BJ (cell line): ENCODE data around the gene RASSF3. TPM values are rescaled to one million over a fixed set of nuclear protein-coding genes. Genes with fewer than 3 reads are reported as not detected.

Source experiments
- CTCF ChIA-PET: fragments of 350-600 bp; formaldehyde crosslinking; extraction: SDS; loops from one replicate; lab custom pipeline; 2021; ENCODE audit warnings: antibody characterized with exemption, inconsistent platforms; lab: Yijun Ruan, JAX
- POLR2A ChIA-PET: fragments of 300-600 bp; sonication (Branson Sonifier 250); formaldehyde crosslinking; extraction: SDS; loops from one replicate; lab custom pipeline; 2021; ENCODE audit warnings: antibody characterized with exemption; lab: Charles Lee
- DNase-seq: peaks from one replicate; pipeline ENCODE4 v3.0.0-alpha.2; 2011; ENCODE audit warnings: low read depth
- H3K27me3 ChIP-seq: 2 replicates; pipeline ENCODE4 v1.6.0; 2011; ENCODE audit warnings: low read length; ENCODE audit not compliant: control insufficient read depth, insufficient read depth
- H3K36me3 ChIP-seq: 2 replicates; pipeline ENCODE4 v1.5.1; 2011; ENCODE audit warnings: low read length; ENCODE audit not compliant: control insufficient read depth, insufficient read depth
- H3K4me3 ChIP-seq: 2 replicates; pipeline ENCODE4 v1.5.1; 2011; ENCODE audit warnings: low read depth, mild to moderate bottlenecking, control low read depth, low read length
- polyA plus RNA-seq: library from polyadenylated mRNA; depleted of rRNA; stranded (reverse); fragments of >200 nt; gene quantifications from 2 replicates; pipeline ENCODE4 v1.2.3, GENCODE V29; 2011
- TF ChIP-seq, protein P1 (sequence below): IDR thresholded peaks from 2 replicates; pipeline ENCODE4 v1.5.1; 2011; ENCODE audit warnings: low read depth, mild to moderate bottlenecking, control low read depth, inconsistent platforms, low read length, moderate library complexity; ENCODE audit not compliant: insufficient read depth

RASSF3 gene
- polyA plus RNA-seq, 1 experiment: 27.7 TPM

DNA sequence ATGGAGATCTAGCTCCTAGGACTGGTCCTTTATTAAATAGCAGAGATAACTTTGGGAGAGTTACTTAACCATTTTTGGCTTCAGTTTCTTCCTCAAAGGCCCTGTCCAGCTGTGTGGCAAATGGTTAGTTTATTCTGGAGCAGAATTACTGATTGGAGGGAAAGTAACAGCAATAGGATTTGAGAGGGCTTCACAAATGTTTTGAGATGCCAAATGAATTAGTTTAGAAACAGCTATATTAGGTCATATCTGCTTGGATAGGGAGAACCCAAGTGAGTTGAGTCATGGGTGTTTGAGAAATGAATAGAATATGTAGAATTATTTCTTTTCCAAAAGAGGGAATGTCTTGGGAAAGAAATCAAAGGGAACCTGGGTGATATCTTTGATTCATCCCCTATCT, 17.5 kb downstream of the RASSF3 start:
- no peaks in the 10 kb centered on the region for H3K36me3 ChIP-seq
- no peak for DNase-seq
- TF ChIP-seq, protein P1, sequence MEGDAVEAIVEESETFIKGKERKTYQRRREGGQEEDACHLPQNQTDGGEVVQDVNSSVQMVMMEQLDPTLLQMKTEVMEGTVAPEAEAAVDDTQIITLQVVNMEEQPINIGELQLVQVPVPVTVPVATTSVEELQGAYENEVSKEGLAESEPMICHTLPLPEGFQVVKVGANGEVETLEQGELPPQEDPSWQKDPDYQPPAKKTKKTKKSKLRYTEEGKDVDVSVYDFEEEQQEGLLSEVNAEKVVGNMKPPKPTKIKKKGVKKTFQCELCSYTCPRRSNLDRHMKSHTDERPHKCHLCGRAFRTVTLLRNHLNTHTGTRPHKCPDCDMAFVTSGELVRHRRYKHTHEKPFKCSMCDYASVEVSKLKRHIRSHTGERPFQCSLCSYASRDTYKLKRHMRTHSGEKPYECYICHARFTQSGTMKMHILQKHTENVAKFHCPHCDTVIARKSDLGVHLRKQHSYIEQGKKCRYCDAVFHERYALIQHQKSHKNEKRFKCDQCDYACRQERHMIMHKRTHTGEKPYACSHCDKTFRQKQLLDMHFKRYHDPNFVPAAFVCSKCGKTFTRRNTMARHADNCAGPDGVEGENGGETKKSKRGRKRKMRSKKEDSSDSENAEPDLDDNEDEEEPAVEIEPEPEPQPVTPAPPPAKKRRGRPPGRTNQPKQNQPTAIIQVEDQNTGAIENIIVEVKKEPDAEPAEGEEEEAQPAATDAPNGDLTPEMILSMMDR: no peak
- H3K4me3 ChIP-seq: no peak overlapping the region
- CTCF ChIA-PET: no interaction called here
- POLR2A ChIA-PET: no interaction called here
- no peaks in the 10 kb centered on the region for H3K27me3 ChIP-seq

DNA sequence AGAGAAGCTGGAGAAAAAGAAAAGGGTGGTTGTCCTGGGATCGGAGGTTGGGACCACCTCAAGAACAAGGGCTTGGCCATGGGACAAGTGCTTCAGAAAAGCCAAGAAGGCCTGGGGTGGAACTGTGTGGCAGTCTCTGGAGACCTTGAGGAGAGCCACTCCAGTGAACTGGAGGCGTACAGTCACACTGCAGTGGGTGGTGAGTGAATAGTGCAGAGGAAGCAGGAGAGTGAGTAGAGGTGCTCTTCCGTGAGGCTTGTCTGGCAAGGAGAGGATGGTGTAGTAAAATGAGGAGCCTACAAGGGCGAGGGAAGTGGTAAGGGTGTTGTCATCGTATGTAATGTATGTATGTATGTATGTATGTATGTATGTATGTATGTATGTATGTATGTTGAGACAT, 20.9 kb downstream of the RASSF3 start:
- Histone ChIP-seq H3K4me3 (no peak overlapping the region), H3K27me3 (no peaks in the 10 kb centered on the region), H3K36me3 (no peaks in the 10 kb centered on the region)
- CTCF ChIA-PET: interaction anchor here (1.0 kb wide), 1 partner anchor 28 kb away, joined by 3 read pairs; no protein-coding TSS in a partner anchor
- POLR2A ChIA-PET: no interaction called here
- TF ChIP-seq, protein P1: no peak
- no peak for DNase-seq

DNA sequence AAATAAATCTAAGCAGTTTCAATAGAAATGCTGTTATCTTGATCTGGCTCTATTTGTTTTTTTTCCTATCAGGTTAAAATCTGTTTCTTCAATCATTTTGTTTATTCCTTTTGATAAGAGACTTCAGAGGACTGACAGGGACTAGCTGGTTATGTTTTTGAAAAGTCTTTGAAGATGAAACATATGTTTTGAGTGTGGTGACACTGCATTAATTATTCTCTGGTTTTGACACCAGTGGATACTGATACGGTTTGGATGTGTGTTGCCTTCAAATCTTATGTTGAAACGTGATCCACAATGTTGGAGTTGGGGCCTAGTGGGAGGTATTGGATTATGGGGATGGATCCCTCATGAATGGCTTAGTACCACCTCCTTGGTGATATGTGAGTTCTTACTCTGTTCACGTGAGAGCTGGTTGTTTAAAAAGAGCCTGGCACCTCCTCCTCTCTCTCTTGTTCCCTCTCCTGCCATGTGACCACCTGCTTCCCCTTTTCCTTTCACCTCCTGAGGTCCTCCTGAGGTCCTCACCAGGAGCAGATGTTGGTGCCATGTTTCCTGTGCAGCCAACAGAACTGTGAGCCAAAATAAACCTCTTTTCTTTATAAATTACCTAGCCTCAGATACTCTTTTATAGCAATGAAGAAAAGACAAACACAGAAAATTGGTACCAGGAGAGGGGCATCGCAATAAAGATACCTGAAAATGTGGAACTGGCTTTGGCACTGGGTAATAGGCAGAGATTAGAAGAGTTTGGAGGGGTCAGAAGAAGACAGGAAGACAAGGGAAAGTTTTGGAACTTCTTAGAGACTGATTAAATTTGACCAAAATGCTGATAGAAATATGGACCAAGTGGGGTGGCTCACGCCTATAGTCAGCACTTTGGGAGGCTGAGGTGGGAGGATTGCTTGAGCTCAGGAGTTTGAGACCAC, 23.0 kb downstream of the RASSF3 start:
- Histone ChIP-seq H3K36me3 (no peaks in the 10 kb centered on the region), H3K27me3 (no peaks in the 10 kb centered on the region), H3K4me3 (no peak overlapping the region)
- ChIA-PET POLR2A (no interaction called here), CTCF (interaction anchor here (0.7 to 0.9 kb wide), 3 partner anchors 10 to 510 kb away, joined by 3 to 4 read pairs (median 3); no protein-coding TSS in a partner anchor)
- no peak for DNase-seq
- TF ChIP-seq, protein P1: no peak

DNA sequence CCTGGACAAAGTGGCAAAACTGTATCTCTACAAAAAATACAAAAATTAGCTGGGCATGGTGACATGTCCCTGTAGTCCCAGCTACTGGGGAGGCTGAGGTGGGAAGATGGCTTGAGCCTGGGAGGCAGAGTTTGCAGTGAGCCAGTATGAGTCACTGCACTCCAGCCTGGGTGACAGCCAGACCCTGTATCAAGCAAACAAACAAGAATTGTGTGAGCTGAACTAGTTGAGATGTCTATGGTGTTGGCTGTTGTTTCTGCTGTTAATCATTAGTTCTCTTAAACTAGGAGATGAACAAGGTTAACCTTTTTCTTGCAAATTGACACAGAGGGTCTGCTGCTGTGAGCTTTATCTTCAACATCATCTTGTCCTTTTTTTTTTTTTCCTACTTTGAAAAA, 23.6 kb downstream of the RASSF3 start:
- Histone ChIP-seq H3K27me3 (no peaks in the 10 kb centered on the region), H3K4me3 (no peak overlapping the region), H3K36me3 (no peaks in the 10 kb centered on the region)
- ChIA-PET POLR2A (no interaction called here), CTCF (interaction anchor here (0.6 to 0.9 kb wide), 3 partner anchors 9 to 64 kb away, joined by 3 to 4 read pairs (median 3); no protein-coding TSS in a partner anchor)
- DNase-seq: no peak
- TF ChIP-seq, protein P1: no peak

DNA sequence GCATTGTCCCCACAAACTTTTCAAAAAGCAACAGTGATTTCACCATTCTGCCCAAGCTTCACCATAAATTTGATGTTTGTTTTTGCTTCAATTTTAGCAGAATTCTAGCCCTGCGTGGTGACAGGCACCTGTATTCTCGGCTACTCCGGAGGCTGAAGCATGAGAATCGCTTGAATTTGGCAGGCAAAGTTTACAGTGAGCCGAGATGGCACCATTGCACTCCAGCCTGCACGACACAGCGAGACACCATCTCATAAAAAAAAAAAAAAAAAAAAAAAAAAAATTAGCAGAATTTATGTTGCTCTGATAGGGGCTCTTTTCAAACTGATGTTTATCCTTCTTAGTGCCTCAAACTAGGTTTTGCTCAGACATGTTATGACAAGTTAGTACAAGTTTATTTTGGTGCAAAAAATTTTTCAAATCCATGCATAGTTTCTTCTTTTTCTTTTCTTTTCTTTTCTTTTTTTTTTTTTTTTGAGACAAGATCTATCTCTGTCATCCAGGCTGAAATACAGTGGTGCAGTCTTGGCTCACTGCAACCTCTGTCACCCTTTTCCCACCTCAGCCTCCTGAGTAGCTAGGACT, 24.3 kb downstream of the RASSF3 start:
- Histone ChIP-seq H3K27me3 (no peaks in the 10 kb centered on the region), H3K36me3 (no peaks in the 10 kb centered on the region), H3K4me3 (no peak overlapping the region)
- POLR2A ChIA-PET: no interaction called here
- CTCF ChIA-PET: interaction anchor here (0.6 to 0.9 kb wide), 3 partner anchors 10 to 63 kb away, joined by 3 to 4 read pairs (median 3); no protein-coding TSS in a partner anchor
- DNase-seq: no peak
- TF ChIP-seq, protein P1: no peak
